ENCODE results near the gene BAG3. TPM values are rescaled to one million over a fixed set of nuclear protein-coding genes. Genes with fewer than 3 reads are reported as not detected.

Gene BAG3
- total and polyA plus RNA-seq, 9 of the 15 experiments (the other 6 are each of a cell fraction or from before 2014, with no cell fraction given) = 2.6 to 27.4 (median 7.2) TPM

GRCh38 chr10:119654540-119654939 lies 3.4 kb downstream of the BAG3 start:
- Histone ChIP-seq H4K20me1 (replicated peaks; ENCODE audit: control insufficient read depth, insufficient read depth, low read length) (peaks cover 47% of the 10 kb centered on the region), H3K9ac (ENCODE audit: insufficient read depth in 1 of 2, low read depth in 2 of 2, low read length in 2 of 2) (no peak overlapping the region), H3K4me3 (no peak overlapping the region), H2AFZ (ENCODE audit: low read depth, low read length) (no peak overlapping the region), H3K27me3 (ENCODE audit: control insufficient read depth in 2 of 2, insufficient read depth in 2 of 2, low read length in 2 of 2) (no peaks in the 10 kb centered on the region), H3K9me3 (replicated peaks; ENCODE audit: control insufficient read depth, insufficient read depth, low read depth, low read length) (no peaks in the 10 kb centered on the region), H3K36me3 (ENCODE audit: control insufficient read depth, insufficient read depth, low read length) (peaks cover 48% of the 10 kb centered on the region; the same call in 2 of the 3 replicates), H3K4me1 (replicated peaks in 1 of 2; ENCODE audit: control insufficient read depth in 2 of 2, insufficient read depth in 2 of 2, low read length in 2 of 2) (peaks cover 38 to 55% of the 10 kb centered on the region in 2 experiments), H3K9me1 (ENCODE audit: control insufficient read depth, insufficient read depth, low read length) (peaks cover 7% of the 10 kb centered on the region), H3K4me2 (ENCODE audit: insufficient read depth, low read length) (no peak overlapping the region), H3K27ac (ENCODE audit: extremely low read depth, low read depth, low read length) (no peak overlapping the region), H3K79me2 (ENCODE audit: control insufficient read depth, insufficient read depth, low read length) (peaks cover 83% of the 10 kb centered on the region)
- ChIA-PET POLR2A (interaction anchor here (0.8 to 3.0 kb wide), 2 partner anchors 10 to 83 kb away, joined by 3 to 11 read pairs; no protein-coding TSS in a partner anchor), CTCF (ENCODE audit: low intra/inter-chr PET ratio) (no interaction called here)
- BruUV-seq (replicated peaks) = no TSS peak
- FAIRE-seq = no peak
- TF ChIP-seq ZHX1 (conservative IDR thresholded peaks at IDR 0.05; ENCODE audit: low read length) = no peak
- ATAC-seq = no peak
- WGBS (ENCODE audit: insufficient coverage, low coverage, missing lambda C conversion rate) = 65% methylated on average over 3 of the region's 6 CpGs
- intact Hi-C loops (cut with micrococcal nuclease) (loop anchor here (10.0 kb wide), 1 partner anchor 110 kb away; the partner anchor contains the start of gene RGS10), in situ Hi-C loops (cut with MboI) (no loop called here)
- DNase-seq (ENCODE audit: extremely low read depth in 1 of 4, low spot score in 3 of 4) = no peak
